Measurements from ENCODE around the gene MYO1D. TPM values are rescaled to one million over a fixed set of nuclear protein-coding genes. Genes with fewer than 3 reads are reported as not detected.
"Not testable (repeated sequence)": the region's sequence is repeated elsewhere in the genome, so short reads cannot be mapped to it uniquely, and the experiment has no call there.

Gene MYO1D
- polyA plus RNA-seq, 10 donors, result 3.8 to 7.8 (median 5.4) TPM

GRCh38 chr17:32896647-32897258, 19.8 kb upstream of the MYO1D start:
- DNase-seq, result no peak

- no peak for DNase-seq
Observed at GRCh38 chr17:32894245-32894644, 17.3 kb upstream of the MYO1D start.

- not testable (repeated sequence) for DNase-seq
Observed at GRCh38 chr17:32887410-32887809, 10.5 kb upstream of the MYO1D start.

- not testable (repeated sequence) for DNase-seq
Observed at GRCh38 chr17:32886951-32887350, 10.0 kb upstream of the MYO1D start.

- no peak for DNase-seq
Observed at GRCh38 chr17:32882734-32883133, 5.8 kb upstream of the MYO1D start.

DNA sequence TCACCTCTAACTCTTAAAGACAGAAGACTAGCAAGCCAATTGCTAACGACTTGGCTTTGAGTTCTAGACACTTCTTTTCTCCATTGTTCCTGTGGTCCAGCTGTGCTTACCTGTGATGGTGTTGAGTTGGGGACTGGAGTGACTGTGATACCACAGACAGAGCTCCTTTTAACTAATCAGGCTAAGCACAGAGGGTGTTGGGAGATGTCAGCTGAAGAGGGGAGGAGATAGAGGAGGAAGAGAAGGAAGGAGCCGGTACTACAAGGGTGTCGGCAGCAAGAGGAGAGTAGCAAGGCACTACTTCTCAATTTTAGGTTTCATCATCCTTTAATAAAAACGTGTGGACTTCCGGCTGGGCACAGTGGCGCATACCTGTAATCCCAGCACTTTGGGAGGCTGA, 5.1 kb upstream of the MYO1D start:
- DNase-seq, result no peak

GRCh38 chr17:32880671-32881453, 3.9 kb upstream of the MYO1D start:
- no peak for DNase-seq

GRCh38 chr17:32879134-32879533, 2.2 kb upstream of the MYO1D start:
- DNase-seq, result no peak

- peak in 1 of 3 donors; percentile 8 for DNase-seq
Observed at GRCh38 chr17:32878211-32878610, 1.3 kb upstream of the MYO1D start.

DNA sequence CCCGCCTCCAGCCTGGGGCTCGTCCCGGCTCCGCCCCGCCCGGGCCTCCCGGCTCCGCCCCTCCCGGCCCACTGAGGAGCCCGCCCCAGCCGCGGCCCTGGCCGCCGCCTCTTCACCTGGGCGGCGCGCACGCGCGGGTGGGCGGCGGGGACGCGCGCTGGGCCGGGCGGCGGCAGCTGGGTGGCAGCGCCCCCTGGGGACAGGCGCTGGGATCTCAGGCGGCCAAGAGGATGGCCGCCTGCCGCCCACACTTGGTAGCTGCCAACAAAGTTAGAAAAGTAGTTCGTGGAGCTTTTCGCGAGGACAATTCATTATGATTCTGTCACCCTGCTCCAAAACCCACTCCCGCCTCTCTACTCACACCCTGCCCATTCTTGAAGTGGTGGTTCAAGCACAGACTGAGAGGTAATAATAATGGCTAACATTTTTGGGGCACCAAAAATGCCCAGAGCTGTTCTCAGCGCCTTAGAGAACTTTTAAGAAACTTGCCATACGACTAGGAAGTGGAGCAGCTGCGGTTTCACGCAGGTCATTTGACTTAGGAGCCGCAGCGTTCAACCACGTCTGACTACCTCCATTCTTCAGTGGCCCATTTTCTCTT, 340 bp upstream of the MYO1D start:
- DNase-seq, result peak; percentile 86 to 90 (median 89)

DNA sequence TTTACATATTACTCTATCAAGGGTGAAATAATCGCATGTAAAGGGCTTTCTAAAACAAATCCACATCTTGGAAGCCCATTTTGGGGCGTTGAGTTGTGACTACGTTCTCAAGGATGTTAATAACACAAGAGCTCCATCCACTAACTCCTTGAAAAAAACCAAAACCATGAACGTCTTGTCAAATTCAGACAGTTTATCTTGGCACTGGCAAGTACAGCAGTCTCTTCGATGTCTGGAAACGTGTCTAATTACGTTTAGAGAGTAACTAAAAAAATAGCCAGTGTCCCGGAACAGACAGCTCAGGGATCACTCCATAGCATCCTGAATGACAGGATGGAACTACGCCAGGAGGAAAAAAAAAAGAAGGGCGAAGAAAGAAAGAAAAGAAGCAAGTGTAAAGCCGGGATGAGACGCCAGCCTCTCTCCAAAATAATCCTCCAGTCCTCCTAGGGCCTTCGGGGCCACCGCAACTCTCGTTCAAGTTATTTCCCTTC, 954 bp downstream of the MYO1D start:
- DNase-seq, result peak in 1 of 3 donors; percentile 52

GRCh38 chr17:32875230-32875917, 1.6 kb downstream of the MYO1D start:
- no peak for DNase-seq

GRCh38 chr17:32873114-32873513, 3.8 kb downstream of the MYO1D start:
- no peak for DNase-seq

- DNase-seq, result no peak
Observed at GRCh38 chr17:32871746-32872145, 5.2 kb downstream of the MYO1D start.

GRCh38 chr17:32870969-32871368, 6.0 kb downstream of the MYO1D start:
- DNase-seq, result peak in 1 of 3 donors; percentile 34

- peak in 1 of 3 donors; percentile 14 for DNase-seq
Observed at GRCh38 chr17:32870027-32870670, 6.8 kb downstream of the MYO1D start.

GRCh38 chr17:32869345-32870026, 7.4 kb downstream of the MYO1D start:
- DNase-seq, result no peak

- DNase-seq, result no peak
Observed at GRCh38 chr17:32865141-32865540, 11.8 kb downstream of the MYO1D start.

DNA sequence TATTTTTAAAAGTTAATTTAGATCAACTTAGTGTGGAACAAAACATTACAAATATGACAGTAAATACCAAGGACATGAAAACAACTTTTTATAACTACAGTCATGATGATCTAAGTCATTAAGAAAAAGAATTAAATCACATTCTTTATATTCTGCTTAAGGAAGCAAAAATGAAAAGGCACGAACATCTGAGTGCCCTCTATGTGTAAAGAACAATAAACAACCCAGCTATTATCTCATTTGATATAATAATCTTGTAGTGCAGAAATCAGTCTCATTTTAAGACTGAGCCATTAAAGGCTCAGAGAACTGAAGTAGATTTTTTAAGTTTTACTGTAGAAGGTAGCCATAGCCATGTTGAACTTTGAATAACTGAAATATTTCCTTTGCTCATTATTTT, 13.4 kb downstream of the MYO1D start:
- DNase-seq, result no peak

DNA sequence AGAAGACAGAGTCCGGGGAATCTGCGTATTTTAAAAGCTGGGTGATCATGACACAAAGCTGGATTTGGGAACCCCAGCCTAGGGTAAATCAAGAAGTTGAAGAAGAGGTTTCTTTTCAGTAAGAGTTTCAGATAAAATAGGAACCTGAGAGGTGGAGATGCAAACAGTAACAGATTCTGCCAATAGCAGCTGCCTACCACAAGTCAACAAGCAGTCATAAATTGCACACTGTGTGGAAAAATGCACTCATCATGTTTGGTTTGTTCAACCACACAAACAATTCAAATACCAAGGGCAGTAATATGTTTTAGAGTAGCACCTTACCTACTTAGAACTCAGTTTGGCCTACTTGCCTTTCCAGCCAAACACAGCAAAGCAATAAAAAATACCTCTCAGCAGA, 14.0 kb downstream of the MYO1D start:
- DNase-seq, result no peak

- DNase-seq, result no peak
Observed at GRCh38 chr17:32861981-32862380, 14.9 kb downstream of the MYO1D start.
